Calu3 (cell line): ENCODE measurements around the gene ENTR1. TPM values are rescaled to one million over a fixed set of nuclear protein-coding genes. Genes with fewer than 3 reads are reported as not detected.

Experiments
- BruUV-seq: library from RNA; stranded (reverse); fragments of 400-500 nt; replicated peaks from 2 replicates; lab custom pipeline; 2021; lab: Mats Ljungman, UMichigan
- CTCF ChIA-PET: fragments of 300-600 bp; sonication (Branson Sonifier 250); formaldehyde crosslinking; loops from one replicate; lab custom pipeline; 2022; ENCODE audit warnings: antibody characterized with exemption; lab: Charles Lee
- DNase-seq: peaks from one replicate; pipeline ENCODE4 v3.0.0; 2022
- H3K27ac Mint-ChIP-seq: one replicate; pipeline ENCODE4 v1.8.0; 2022; ENCODE audit warnings: mixed read lengths; ENCODE audit not compliant: unreplicated experiment
- H3K27me3 Mint-ChIP-seq: one replicate; pipeline ENCODE4 v1.8.0; 2022; ENCODE audit warnings: mixed read lengths; ENCODE audit not compliant: unreplicated experiment
- H3K36me3 Mint-ChIP-seq: one replicate; pipeline ENCODE4 v1.8.0; 2022; ENCODE audit warnings: mild to moderate bottlenecking, moderate library complexity, mixed read lengths; ENCODE audit not compliant: insufficient read depth, unreplicated experiment
- H3K4me1 Mint-ChIP-seq: one replicate; pipeline ENCODE4 v1.8.0; 2022; ENCODE audit warnings: mild to moderate bottlenecking, low read depth, mixed read lengths; ENCODE audit not compliant: unreplicated experiment
- H3K4me3 Mint-ChIP-seq: one replicate; pipeline ENCODE4 v1.8.0; 2022; ENCODE audit warnings: mild to moderate bottlenecking, low read depth, moderate library complexity, mixed read lengths; ENCODE audit not compliant: unreplicated experiment
- H3K9me3 Mint-ChIP-seq: one replicate; pipeline ENCODE4 v1.8.0; 2022; ENCODE audit warnings: low read depth, mixed read lengths; ENCODE audit not compliant: unreplicated experiment
- intact Hi-C: fragments of 100-400 bp; cut with micrococcal nuclease; formaldehyde crosslinking; loops from one replicate; pipeline ENCODE4 v1.10.0; 2022; ENCODE audit not compliant: unreplicated experiment
- total RNA-seq: library from RNA; stranded (reverse); gene quantifications from 2 replicates; pipeline ENCODE4 v1.2.3, GENCODE V29; 2022
- TF ChIP-seq, protein P1 (sequence below): fragments of 200-600 bp; IDR thresholded peaks from one replicate; pipeline ENCODE4 v1.8.0; 2022; ENCODE audit warnings: antibody characterized with exemption; ENCODE audit not compliant: unreplicated experiment

ENTR1 gene
- total RNA-seq, 1 experiment from 2014 or later: 50.2 TPM

DNA sequence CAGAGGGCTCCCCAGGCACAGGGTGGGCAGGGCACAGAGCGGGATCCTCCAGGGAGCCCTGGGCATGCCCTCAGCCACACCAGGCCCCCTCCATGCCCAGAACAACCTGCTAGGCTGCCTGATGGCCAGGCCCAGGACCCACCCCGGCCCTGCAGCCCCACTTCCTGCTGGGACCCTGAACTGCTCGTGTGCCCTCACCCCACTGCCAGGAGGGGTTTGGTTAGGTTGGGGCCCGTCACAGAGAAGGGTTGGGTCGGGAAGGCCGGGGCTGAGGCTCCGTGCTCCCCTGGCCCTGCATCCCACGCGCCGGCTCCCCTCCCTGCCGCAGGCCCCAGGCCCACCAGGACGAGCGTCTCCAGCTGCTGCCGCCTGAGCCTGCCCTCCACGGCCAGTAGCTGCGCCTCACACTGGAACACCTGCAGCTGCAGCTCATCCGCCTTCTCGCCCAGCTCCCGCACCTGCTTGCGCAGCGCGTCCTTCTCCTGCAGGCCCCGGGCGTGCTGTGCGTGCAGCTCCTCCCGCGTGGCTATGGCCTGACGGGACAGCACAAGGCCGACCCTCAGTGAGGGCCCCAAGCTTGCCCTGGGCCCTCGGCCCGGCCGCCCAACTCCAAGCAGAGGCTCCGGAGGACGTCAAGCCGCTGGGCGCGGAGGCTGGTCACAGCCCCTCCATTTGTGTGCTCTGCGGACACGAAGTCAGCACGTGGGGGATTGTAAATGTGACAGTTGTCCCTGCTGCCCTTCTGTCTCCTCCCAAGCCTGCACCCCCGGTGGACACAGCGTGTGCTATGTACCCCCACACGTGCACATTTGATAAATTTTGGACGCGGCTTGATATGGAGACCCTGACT lies 42.9 kb downstream of the ENTR1 start:
- Mint-ChIP-seq H3K36me3 (peaks cover 22% of the 10 kb centered on the region), H3K4me3 (no peak overlapping the region), H3K9me3 (no peaks in the 10 kb centered on the region), H3K27me3 (no peaks in the 10 kb centered on the region), H3K4me1 (no peaks in the 10 kb centered on the region), H3K27ac (no peak overlapping the region)
- no TSS peak for BruUV-seq
- intact Hi-C loops: no loop called here
- CTCF ChIA-PET: no interaction called here
- TF ChIP-seq, protein P1, sequence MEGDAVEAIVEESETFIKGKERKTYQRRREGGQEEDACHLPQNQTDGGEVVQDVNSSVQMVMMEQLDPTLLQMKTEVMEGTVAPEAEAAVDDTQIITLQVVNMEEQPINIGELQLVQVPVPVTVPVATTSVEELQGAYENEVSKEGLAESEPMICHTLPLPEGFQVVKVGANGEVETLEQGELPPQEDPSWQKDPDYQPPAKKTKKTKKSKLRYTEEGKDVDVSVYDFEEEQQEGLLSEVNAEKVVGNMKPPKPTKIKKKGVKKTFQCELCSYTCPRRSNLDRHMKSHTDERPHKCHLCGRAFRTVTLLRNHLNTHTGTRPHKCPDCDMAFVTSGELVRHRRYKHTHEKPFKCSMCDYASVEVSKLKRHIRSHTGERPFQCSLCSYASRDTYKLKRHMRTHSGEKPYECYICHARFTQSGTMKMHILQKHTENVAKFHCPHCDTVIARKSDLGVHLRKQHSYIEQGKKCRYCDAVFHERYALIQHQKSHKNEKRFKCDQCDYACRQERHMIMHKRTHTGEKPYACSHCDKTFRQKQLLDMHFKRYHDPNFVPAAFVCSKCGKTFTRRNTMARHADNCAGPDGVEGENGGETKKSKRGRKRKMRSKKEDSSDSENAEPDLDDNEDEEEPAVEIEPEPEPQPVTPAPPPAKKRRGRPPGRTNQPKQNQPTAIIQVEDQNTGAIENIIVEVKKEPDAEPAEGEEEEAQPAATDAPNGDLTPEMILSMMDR: no peak
- no peak for DNase-seq

DNA sequence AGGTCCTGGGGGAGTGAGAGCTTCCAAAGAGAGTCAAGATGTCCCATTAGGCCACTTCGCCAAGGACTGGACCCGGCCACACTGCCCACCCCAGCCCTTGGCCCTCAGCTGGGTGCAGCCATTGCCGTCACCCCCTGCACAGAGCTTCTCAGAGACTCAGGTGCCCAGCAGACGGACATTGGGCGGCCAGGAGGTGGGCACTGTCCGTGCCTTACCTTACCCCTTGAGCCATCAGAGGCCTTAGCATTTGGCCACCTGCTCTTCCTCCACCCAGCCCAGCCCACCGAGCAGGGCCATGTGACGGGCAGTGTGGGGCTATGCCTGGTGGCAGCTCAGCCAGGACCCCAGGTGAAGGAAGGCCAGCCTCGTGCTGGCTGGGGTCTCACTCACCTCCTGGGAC lies 43.6 kb downstream of the ENTR1 start:
- BruUV-seq: no TSS peak
- no peaks in the 10 kb centered on the region for H3K9me3 Mint-ChIP-seq
- CTCF ChIA-PET: no interaction called here
- no peak overlapping the region for H3K4me3 Mint-ChIP-seq
- H3K27me3 Mint-ChIP-seq: no peaks in the 10 kb centered on the region
- TF ChIP-seq, protein P1: no peak
- intact Hi-C loops: no loop called here
- H3K27ac Mint-ChIP-seq: no peak overlapping the region
- no peak for DNase-seq
- no peaks in the 10 kb centered on the region for H3K4me1 Mint-ChIP-seq
- peaks cover 26% of the 10 kb centered on the region for H3K36me3 Mint-ChIP-seq

DNA sequence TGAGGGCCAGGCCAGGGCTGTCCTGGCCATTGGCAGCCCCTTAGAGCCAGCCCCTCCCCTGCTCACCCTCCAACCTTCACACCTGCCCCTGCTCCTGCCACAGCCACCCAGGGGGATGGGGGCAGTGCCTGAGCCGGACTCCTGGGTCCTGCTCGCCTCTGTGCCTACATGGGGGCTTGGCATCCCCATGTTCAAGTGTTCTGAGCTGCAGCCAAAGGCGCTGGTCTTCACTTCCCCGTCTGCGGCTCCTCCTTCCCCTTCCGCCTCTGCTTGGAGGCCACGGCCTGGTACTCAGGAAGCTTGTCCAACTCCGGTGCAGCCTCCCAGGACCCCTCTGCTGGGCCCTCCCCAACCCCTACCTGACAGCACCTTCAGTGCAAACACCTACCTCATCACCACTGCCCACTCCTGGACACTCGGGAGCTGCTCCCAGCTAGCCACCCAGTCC lies 44.6 kb downstream of the ENTR1 start:
- no peak for DNase-seq
- Mint-ChIP-seq H3K27me3 (no peaks in the 10 kb centered on the region), H3K27ac (no peak overlapping the region), H3K36me3 (peaks cover 32% of the 10 kb centered on the region), H3K9me3 (no peaks in the 10 kb centered on the region), H3K4me3 (no peak overlapping the region), H3K4me1 (no peaks in the 10 kb centered on the region)
- intact Hi-C loops: no loop called here
- CTCF ChIA-PET: no interaction called here
- TF ChIP-seq, protein P1: no peak
- no TSS peak for BruUV-seq

DNA sequence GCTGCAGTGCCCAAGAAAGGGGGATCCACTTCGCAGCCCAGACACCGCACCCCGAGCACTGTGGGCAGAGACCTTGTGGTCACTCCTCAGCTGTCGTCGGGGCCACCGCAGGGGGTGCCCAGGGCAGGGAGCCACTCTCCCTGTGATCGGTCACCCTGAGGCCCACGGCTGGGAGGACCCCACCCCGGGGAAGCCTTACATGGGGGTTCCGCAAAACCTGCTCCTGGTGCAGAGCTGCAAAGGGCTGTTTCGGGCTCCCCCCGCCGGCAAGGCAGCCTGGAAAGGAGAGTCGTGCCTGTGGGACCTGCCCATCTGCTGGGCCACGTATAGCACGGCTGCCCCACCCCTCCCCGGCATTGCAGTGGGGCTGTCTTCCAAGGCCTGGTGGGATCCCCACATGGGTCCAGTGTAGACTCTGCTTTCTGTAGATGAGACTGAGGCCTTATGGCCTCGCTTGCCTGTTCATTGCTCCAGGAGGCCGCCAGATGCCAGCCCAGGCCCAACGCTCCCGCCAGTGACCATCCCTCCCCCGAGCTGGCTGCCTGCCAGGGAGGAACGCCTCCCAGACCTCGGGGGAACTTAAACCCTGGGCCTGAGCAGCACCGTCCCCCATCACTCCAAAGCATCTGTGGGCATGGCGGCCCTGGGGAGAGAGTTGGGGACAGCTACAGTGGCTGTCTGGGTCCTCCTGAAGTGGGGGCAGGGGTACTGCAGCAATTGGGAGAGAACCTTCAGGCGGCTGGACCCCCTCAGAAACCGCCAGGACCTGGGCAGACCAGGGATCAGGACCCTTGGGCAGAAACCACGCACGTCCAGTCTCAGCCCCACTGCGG lies 45.3 kb downstream of the ENTR1 start:
- no peaks in the 10 kb centered on the region for H3K4me1 Mint-ChIP-seq
- DNase-seq: no peak
- H3K27me3 Mint-ChIP-seq: no peaks in the 10 kb centered on the region
- no peaks in the 10 kb centered on the region for H3K9me3 Mint-ChIP-seq
- TF ChIP-seq, protein P1: no peak
- no TSS peak for BruUV-seq
- H3K4me3 Mint-ChIP-seq: no peak overlapping the region
- H3K27ac Mint-ChIP-seq: no peak overlapping the region
- intact Hi-C loops: no loop called here
- CTCF ChIA-PET: no interaction called here
- H3K36me3 Mint-ChIP-seq: peaks cover 37% of the 10 kb centered on the region
